Trophoblast cell (in vitro differentiated cells and primary cell): ENCODE data around the gene DUSP28.
"Not testable (repeated sequence)": the region's sequence is repeated elsewhere in the genome, so short reads cannot be mapped to it uniquely, and the experiment has no call there.

Experiments used
- DNase-seq, 2 donors: peaks; one replicate each; pipeline ENCODE4 v3.0.0-alpha.2; 2016
- H2AFZ ChIP-seq: 2 replicates; pipeline ENCODE4 v1.6.1; 2013; ENCODE audit warnings: low read length, moderate library complexity, mild to moderate bottlenecking; ENCODE audit not compliant: insufficient read depth, poor library complexity
- H2AK5ac ChIP-seq: 2 replicates; pipeline ENCODE4 v1.6.1; 2013; ENCODE audit warnings: mild to moderate bottlenecking, low read length
- H2BK120ac ChIP-seq: 2 replicates; pipeline ENCODE4 v1.6.1; 2013; ENCODE audit warnings: low read length, mild to moderate bottlenecking, moderate library complexity; ENCODE audit not compliant: insufficient read depth, poor library complexity
- H2BK12ac ChIP-seq: 2 replicates; pipeline ENCODE4 v1.6.1; 2013; ENCODE audit warnings: mild to moderate bottlenecking, low read length, moderate library complexity
- H2BK5ac ChIP-seq: 2 replicates; pipeline ENCODE4 v1.6.1; 2013; ENCODE audit warnings: low read length, low read depth, moderate library complexity, mild to moderate bottlenecking; ENCODE audit not compliant: poor library complexity
- H3K14ac ChIP-seq: 2 replicates; pipeline ENCODE4 v1.6.1; 2013; ENCODE audit warnings: mild to moderate bottlenecking, low read length
- H3K18ac ChIP-seq: 2 replicates; pipeline ENCODE4 v1.6.1; 2013; ENCODE audit warnings: mild to moderate bottlenecking, low read length
- H3K23ac ChIP-seq: 2 replicates; pipeline ENCODE4 v1.6.1; 2013; ENCODE audit warnings: low read length
- H3K27ac ChIP-seq: 2 replicates; pipeline ENCODE4 v1.5.1; 2013; ENCODE audit warnings: low read depth, mild to moderate bottlenecking, inconsistent platforms, low read length, moderate library complexity
- H3K27me3 ChIP-seq: 2 replicates; pipeline ENCODE4 v1.6.1; 2013; ENCODE audit warnings: inconsistent platforms, mild to moderate bottlenecking, low read length, moderate library complexity; ENCODE audit not compliant: insufficient read depth
- H3K36me3 ChIP-seq, 2 experiments: 1 replicate in 1 of 2; 2 replicates in 1 of 2; pipeline ENCODE4 v1.6.1; 2013; ENCODE audit warnings: low read length in 2 of 2, mild to moderate bottlenecking in 2 of 2, moderate library complexity in 1 of 2; ENCODE audit not compliant: insufficient read depth in 2 of 2, control insufficient read depth in 1 of 2
- H3K4ac ChIP-seq: 2 replicates; pipeline ENCODE4 v1.6.1; 2013; ENCODE audit warnings: low read depth, mild to moderate bottlenecking, low read length, moderate library complexity
- H3K4me1 ChIP-seq, 2 experiments: 1 replicate in 1 of 2; 2 replicates in 1 of 2; pipeline ENCODE4 v1.6.1; 2013; ENCODE audit warnings: low read length in 2 of 2, mild to moderate bottlenecking in 2 of 2, moderate library complexity in 1 of 2; ENCODE audit not compliant: insufficient read depth in 2 of 2, control insufficient read depth in 1 of 2
- H3K4me2 ChIP-seq: 2 replicates; pipeline ENCODE4 v1.6.1; 2013; ENCODE audit warnings: inconsistent platforms, mild to moderate bottlenecking, low read length, moderate library complexity
- H3K4me3 ChIP-seq: 2 replicates; pipeline ENCODE4 v1.5.1; 2013; ENCODE audit warnings: mild to moderate bottlenecking, low read depth, low read length, inconsistent platforms
- H3K79me1 ChIP-seq: one replicate; pipeline ENCODE4 v1.6.1; 2013; ENCODE audit warnings: low read length
- H3K79me2 ChIP-seq: 2 replicates; pipeline ENCODE4 v1.6.1; 2013; ENCODE audit warnings: low read length, mild to moderate bottlenecking; ENCODE audit not compliant: control insufficient read depth, insufficient read depth, poor library complexity
- H3K9ac ChIP-seq: 2 replicates; pipeline ENCODE4 v1.6.1; 2013; ENCODE audit warnings: mild to moderate bottlenecking, low read length
- H3K9me3 ChIP-seq: 2 replicates; pipeline ENCODE4 v1.6.1; 2013; ENCODE audit warnings: low read depth, mild to moderate bottlenecking, control low read depth, inconsistent platforms, low read length; ENCODE audit not compliant: insufficient read depth
- H4K12ac ChIP-seq: 2 replicates; pipeline ENCODE4 v1.6.1; 2013; ENCODE audit warnings: low read depth, mild to moderate bottlenecking, low read length, moderate library complexity
- H4K8ac ChIP-seq: 2 replicates; pipeline ENCODE4 v1.6.1; 2013; ENCODE audit warnings: low read depth, mild to moderate bottlenecking, low read length, moderate library complexity
- H4K91ac ChIP-seq: one replicate; pipeline ENCODE4 v1.6.1; 2013; ENCODE audit warnings: low read depth, mild to moderate bottlenecking, low read length, moderate library complexity
- WGBS: extraction: QIAGEN DNeasy Blood & Tissue Kit; methylation state at CpG from one replicate; pipeline ENCODE4 v1.1.7; 2013; ENCODE audit warnings: missing lambda C conversion rate; ENCODE audit not compliant: insufficient read length, insufficient coverage; ENCODE audit errors: extremely low coverage; 5-methylcytosine and 5-hydroxymethylcytosine counted together

Gene DUSP28

GRCh38 chr2:240538031-240538780, 22.0 kb upstream of the DUSP28 start:
- Histone ChIP-seq H3K4ac (no peak overlapping the region), H3K4me2 (no peak overlapping the region), H4K91ac (no peak overlapping the region), H3K27ac (no peak overlapping the region), H3K9me3 (peaks cover 12% of the 10 kb centered on the region), H2AFZ (no peak overlapping the region), H3K79me1 (no peaks in the 10 kb centered on the region), H3K18ac (no peak overlapping the region), H4K12ac (no peak overlapping the region), H2BK120ac (no peak overlapping the region), H3K36me3 (peaks cover 3 to 9% of the 10 kb centered on the region in 2 experiments), H2AK5ac (no peak overlapping the region), H3K79me2 (no peaks in the 10 kb centered on the region), H2BK5ac (no peak overlapping the region), H3K27me3 (no peaks in the 10 kb centered on the region), H4K8ac (no peak overlapping the region), H3K9ac (no peak overlapping the region), H2BK12ac (no peak overlapping the region), H3K4me3 (no peak overlapping the region), H3K4me1 (no peaks in the 10 kb centered on the region), H3K14ac (no peak overlapping the region), H3K23ac (no peak overlapping the region)
- no CpG with 5 or more reads among the region's 43 CpGs for WGBS
- DNase-seq = no peak

- not testable (repeated sequence) for H3K27ac ChIP-seq, H3K36me3 ChIP-seq, H2AFZ ChIP-seq, H3K27me3 ChIP-seq, DNase-seq, H3K4me1 ChIP-seq, H3K79me2 ChIP-seq, H3K4me3 ChIP-seq, H3K18ac ChIP-seq, H3K79me1 ChIP-seq, H2BK5ac ChIP-seq, H2AK5ac ChIP-seq, H3K4me2 ChIP-seq, H3K23ac ChIP-seq, H4K8ac ChIP-seq, H3K9ac ChIP-seq, H2BK120ac ChIP-seq, H2BK12ac ChIP-seq, H4K12ac ChIP-seq, H3K14ac ChIP-seq, H4K91ac ChIP-seq, H3K4ac ChIP-seq
- WGBS = no CpG with 5 or more reads among the region's 17 CpGs
- peaks cover 11% of the 10 kb centered on the region for H3K9me3 ChIP-seq
Observed at GRCh38 chr2:240539101-240539500, 21.1 kb upstream of the DUSP28 start.

GRCh38 chr2:240539906-240540305, 20.3 kb upstream of the DUSP28 start:
- Histone ChIP-seq H2BK12ac (no peak overlapping the region), H3K9ac (no peak overlapping the region), H3K27me3 (no peaks in the 10 kb centered on the region), H3K23ac (no peak overlapping the region), H3K79me1 (no peaks in the 10 kb centered on the region), H3K4me3 (no peak overlapping the region), H3K36me3 (peaks cover 3 to 7% of the 10 kb centered on the region in 2 experiments), H3K14ac (no peak overlapping the region), H3K18ac (no peak overlapping the region), H2BK5ac (no peak overlapping the region), H3K4ac (no peak overlapping the region), H2AK5ac (no peak overlapping the region), H3K4me2 (no peak overlapping the region), H2BK120ac (no peak overlapping the region), H3K9me3 (peaks cover 11% of the 10 kb centered on the region), H4K8ac (no peak overlapping the region), H4K91ac (no peak overlapping the region), H3K4me1 (no peaks in the 10 kb centered on the region), H3K79me2 (no peaks in the 10 kb centered on the region), H3K27ac (no peak overlapping the region), H4K12ac (no peak overlapping the region), H2AFZ (no peak overlapping the region)
- DNase-seq = no peak

GRCh38 chr2:240551288-240551687, 8.9 kb upstream of the DUSP28 start:
- Histone ChIP-seq H3K4ac (no peak overlapping the region), H3K9ac (no peak overlapping the region), H2BK5ac (no peak overlapping the region), H4K8ac (no peak overlapping the region), H3K4me2 (no peak overlapping the region), H2AK5ac (no peak overlapping the region), H2BK120ac (no peak overlapping the region), H4K91ac (no peak overlapping the region), H2BK12ac (no peak overlapping the region), H3K23ac (no peak overlapping the region), H3K79me2 (no peaks in the 10 kb centered on the region), H4K12ac (no peak overlapping the region), H3K27me3 (no peaks in the 10 kb centered on the region), H3K9me3 (peaks cover 5% of the 10 kb centered on the region), H3K36me3 (peaks cover 8 to 11% of the 10 kb centered on the region in 2 experiments), H3K4me3 (no peak overlapping the region), H3K18ac (no peak overlapping the region), H3K4me1 (no peaks in the 10 kb centered on the region), H3K14ac (no peak overlapping the region), H2AFZ (no peak overlapping the region), H3K79me1 (no peaks in the 10 kb centered on the region), H3K27ac (no peak overlapping the region)
- DNase-seq = no peak
- no CpG with 5 or more reads among the region's 4 CpGs for WGBS
